H1 (cell line): ENCODE measurements around the gene KCNMA1. TPM values are rescaled to one million over a fixed set of nuclear protein-coding genes. Genes with fewer than 3 reads are reported as not detected.

Source experiments
- CTCF ChIA-PET: fragments of 300-600 bp; sonication (Branson Sonifier 250); formaldehyde crosslinking; loops from one replicate; lab custom pipeline; 2021; ENCODE audit not compliant: partially characterized antibody; lab: Charles Lee
- POLR2A ChIA-PET: fragments of 300-600 bp; sonication (Branson Sonifier 250); formaldehyde crosslinking; loops from one replicate; lab custom pipeline; 2021; ENCODE audit warnings: inconsistent platforms; ENCODE audit not compliant: partially characterized antibody; lab: Charles Lee
- DNase-seq, 2 experiments: peaks; one replicate each; pipeline versions ENCODE4 v3.0.0 to v3.0.0-alpha.2; 2010 to 2022; ENCODE audit warnings: low spot score in 2 of 2, low read depth in 1 of 2, mixed read lengths in 1 of 2
- FAIRE-seq: peaks from 2 replicates; lab custom pipeline; 2011; peaks lifted over from hg19 to GRCh38; lab: Jason Lieb, UNC
- H2AFZ ChIP-seq: 2 replicates; pipeline ENCODE4 v1.8.1; 2012; ENCODE audit warnings: low read length, inconsistent platforms
- H2AK5ac ChIP-seq: 2 replicates; pipeline ENCODE4 v1.6.1; 2013; ENCODE audit warnings: low read depth, low read length
- H2BK120ac ChIP-seq: replicated peaks from 2 replicates; pipeline ENCODE3; 2013; ENCODE audit warnings: low read depth, low read length, inconsistent platforms
- H2BK12ac ChIP-seq: 2 replicates; pipeline ENCODE4 v1.6.1; 2013; ENCODE audit warnings: low read depth, low read length
- H2BK15ac ChIP-seq: 2 replicates; pipeline ENCODE4 v1.6.1; 2013; ENCODE audit warnings: low read length
- H2BK20ac ChIP-seq: 2 replicates; pipeline ENCODE4 v1.6.1; 2013; ENCODE audit warnings: low read length
- H2BK5ac ChIP-seq: 2 replicates; pipeline ENCODE4 v1.6.1; 2013; ENCODE audit warnings: low read depth, low read length
- H3K14ac ChIP-seq: 2 replicates; pipeline ENCODE4 v1.6.1; 2013; ENCODE audit warnings: inconsistent platforms; ENCODE audit not compliant: insufficient read length
- H3K18ac ChIP-seq: 2 replicates; pipeline ENCODE4 v1.6.1; 2013; ENCODE audit warnings: low read length; ENCODE audit errors: extremely low read depth
- H3K23ac ChIP-seq: 2 replicates; pipeline ENCODE4 v1.6.1; 2013; ENCODE audit warnings: inconsistent platforms; ENCODE audit not compliant: insufficient read length
- H3K23me2 ChIP-seq: 2 replicates; pipeline ENCODE4 v1.6.1; 2013; ENCODE audit warnings: low read depth, low read length
- H3K27ac ChIP-seq: 2 replicates; pipeline ENCODE4 v1.6.1; 2011; ENCODE audit warnings: low read depth, low read length, inconsistent platforms
- H3K27me3 ChIP-seq, 4 experiments: replicated peaks in 1 of 4; 1 replicate in 1 of 4; 2 replicates in 3 of 4; pipeline versions ENCODE4 v1.6.1 to v1.8.1; 2011 to 2013; ENCODE audit warnings: low read length in 3 of 4, mild to moderate bottlenecking in 3 of 4, inconsistent platforms in 2 of 4, mixed read lengths in 2 of 4, moderate library complexity in 1 of 4; ENCODE audit not compliant: control insufficient read depth in 3 of 4, insufficient read depth in 3 of 4; ENCODE audit errors: extremely low read depth in 1 of 4
- H3K36me3 ChIP-seq, 4 experiments: 2 replicates each; pipeline versions ENCODE4 v1.6.1 to v1.8.1; 2011 to 2013; ENCODE audit warnings: mild to moderate bottlenecking in 4 of 4, low read length in 3 of 4, moderate library complexity in 2 of 4, control low read depth in 1 of 4, inconsistent platforms in 1 of 4; ENCODE audit not compliant: insufficient read depth in 4 of 4, control insufficient read depth in 2 of 4
- H3K4ac ChIP-seq: replicated peaks from 2 replicates; pipeline ENCODE3; 2013; ENCODE audit warnings: low read length, low read depth, mixed read lengths, inconsistent platforms; ENCODE audit not compliant: insufficient read length
- H3K4me1 ChIP-seq, 4 experiments: replicated peaks in 1 of 4; 1 replicate in 1 of 4; 2 replicates in 3 of 4; pipeline versions ENCODE4 v1.6.1 to v1.8.1; 2011 to 2013; ENCODE audit warnings: low read length in 3 of 4, inconsistent platforms in 2 of 4, mixed read lengths in 1 of 4; ENCODE audit not compliant: insufficient read depth in 4 of 4, control insufficient read depth in 3 of 4
- H3K4me2 ChIP-seq, 2 experiments: 2 replicates each; pipeline versions ENCODE4 v1.6.1 to v1.8.1; 2011 to 2013; ENCODE audit warnings: low read depth in 2 of 2, low read length in 2 of 2, control low read depth in 1 of 2, inconsistent platforms in 1 of 2, mild to moderate bottlenecking in 1 of 2; ENCODE audit not compliant: insufficient read depth in 1 of 2
- H3K4me3 ChIP-seq, 4 experiments: fragments of 200-600, 300-600 bp in 1 of 4; sonication (generic), shearing (Covaris generic), sonication (Bioruptor Twin) in 1 of 4; 2 replicates each; pipeline versions ENCODE4 v1.5.1 to v1.8.1; 2011 to 2016; ENCODE audit warnings: low read length in 4 of 4, low read depth in 3 of 4, control low read depth in 2 of 4, inconsistent platforms in 2 of 4, mild to moderate bottlenecking in 2 of 4, mixed read lengths in 1 of 4, moderate library complexity in 1 of 4; ENCODE audit not compliant: insufficient read depth in 2 of 4; ENCODE audit errors: extremely low read depth in 1 of 4
- H3K56ac ChIP-seq: replicated peaks from 2 replicates; pipeline ENCODE3; 2013; ENCODE audit warnings: low read depth, mild to moderate bottlenecking, mixed read lengths, low read length, inconsistent platforms; ENCODE audit not compliant: insufficient read length
- H3K79me1 ChIP-seq: 2 replicates; pipeline ENCODE4 v1.6.1; 2013; ENCODE audit warnings: low read depth, low read length, control low read depth
- H3K79me2 ChIP-seq, 2 experiments: 2 replicates each; pipeline versions ENCODE4 v1.6.1 to v1.8.1; 2012 to 2013; ENCODE audit warnings: low read length in 2 of 2, mild to moderate bottlenecking in 2 of 2, inconsistent platforms in 1 of 2; ENCODE audit not compliant: insufficient read depth in 2 of 2, control insufficient read depth in 1 of 2
- H3K9ac ChIP-seq, 4 experiments: replicated peaks in 1 of 4; 1 replicate in 1 of 4; 2 replicates in 3 of 4; pipeline versions ENCODE4 v1.6.1 to v1.8.1; 2011 to 2013; ENCODE audit warnings: low read depth in 3 of 4, low read length in 3 of 4, control low read depth in 2 of 4, mild to moderate bottlenecking in 2 of 4, moderate library complexity in 2 of 4, inconsistent platforms in 1 of 4; ENCODE audit errors: extremely low read depth in 1 of 4
- H3K9me3 ChIP-seq, 2 experiments: 2 replicates each; pipeline versions ENCODE4 v1.6.1 to v1.8.1; 2012 to 2013; ENCODE audit warnings: mild to moderate bottlenecking in 2 of 2, moderate library complexity in 2 of 2, control low read depth in 1 of 2, inconsistent platforms in 1 of 2, low read depth in 1 of 2, low read length in 1 of 2, mixed read lengths in 1 of 2; ENCODE audit not compliant: insufficient read depth in 2 of 2
- H4K20me1 ChIP-seq, 2 experiments: replicated peaks in 1 of 2; 2 replicates each; pipeline versions ENCODE3 to v1.8.1; 2011 to 2013; ENCODE audit warnings: inconsistent platforms in 2 of 2, low read length in 2 of 2, mild to moderate bottlenecking in 1 of 2; ENCODE audit not compliant: insufficient read depth in 2 of 2, control insufficient read depth in 1 of 2
- H4K5ac ChIP-seq: 2 replicates; pipeline ENCODE4 v1.6.1; 2013; ENCODE audit warnings: low read length, low read depth, mixed read lengths, inconsistent platforms; ENCODE audit not compliant: insufficient read length
- H4K8ac ChIP-seq: 2 replicates; pipeline ENCODE4 v1.8.0; 2013; ENCODE audit warnings: mild to moderate bottlenecking, moderate library complexity, low read length, inconsistent platforms; ENCODE audit not compliant: insufficient read depth; ENCODE audit errors: extremely low read depth
- H4K91ac ChIP-seq: replicated peaks from 2 replicates; pipeline ENCODE3; 2013; ENCODE audit warnings: low read length, mixed read lengths, inconsistent platforms; ENCODE audit not compliant: insufficient read length
- CHD1 ChIP-seq: IDR thresholded peaks from 2 replicates; pipeline ENCODE4 v1.6.1; 2012; ENCODE audit warnings: low read depth, low read length, improper control_type of control experiment
- KDM5A ChIP-seq: fragments of 200-600 bp; IDR thresholded peaks from 2 replicates; pipeline ENCODE4 v1.7.1; 2012; ENCODE audit warnings: mild to moderate bottlenecking, low read length, inconsistent platforms, mixed read lengths
- POLR2AphosphoS5 ChIP-seq: IDR thresholded peaks from 2 replicates; pipeline ENCODE4 v1.6.1; 2011; ENCODE audit warnings: low read depth, low read length
- WGBS, 2 experiments: shearing (Covaris generic) in 1 of 2; methylation state at CpG; one replicate each; pipeline versions ENCODE4 v1.1.6 to v1.1.7; 2013 to 2015; ENCODE audit warnings: low lambda C conversion rate in 2 of 2, mixed read lengths in 2 of 2, inconsistent platforms in 1 of 2, low coverage in 1 of 2, missing lambda C conversion rate in 1 of 2; ENCODE audit not compliant: insufficient replicate concordance in 2 of 2, insufficient coverage in 1 of 2, insufficient read length in 1 of 2; ENCODE audit errors: extremely low coverage in 1 of 2, missing lambda C conversion rate in 1 of 2; 5-methylcytosine and 5-hydroxymethylcytosine counted together
- polyA plus RNA-seq, 7 experiments: library from polyadenylated mRNA; depleted of rRNA in 3 of 7; stranded (reverse) in 5 of 7; unstranded in 2 of 7; fragments of >200 nt in 5 of 7; fragments of 200-250 nt in 2 of 7; gene quantifications; 1 replicate in 5 of 7; 2 replicates in 1 of 7; 4 replicates in 1 of 7; pipeline versions ENCODE4 v1.2.1 to v1.2.3, GENCODE V29; 2011 to 2013; ENCODE audit warnings: missing spikeins in 2 of 7, mixed read lengths in 2 of 7
- total RNA-seq: library from RNA; stranded (reverse); fragmentation: NEBNext Ultra II Directional; extraction: Animal tissue kit (Norgen Biotek cat#: 25700); gene quantifications from 2 replicates; pipeline ENCODE4 v1.2.1, GENCODE V29; 2021
- TF ChIP-seq, protein P1 (sequence below): IDR thresholded peaks from 2 replicates; pipeline ENCODE4 v1.6.1; 2012; ENCODE audit warnings: low read length, inconsistent platforms
- TF ChIP-seq, protein P2 (sequence below): IDR thresholded peaks from 2 replicates; pipeline ENCODE4 v1.6.1; 2011; ENCODE audit warnings: low read depth, mild to moderate bottlenecking, low read length; ENCODE audit not compliant: insufficient read depth

Gene KCNMA1
- total and polyA plus RNA-seq, 2 of the 8 experiments (the other 6 are each of a cell fraction or from before 2014, with no cell fraction given) = 10.2 to 11.1 TPM

DNA sequence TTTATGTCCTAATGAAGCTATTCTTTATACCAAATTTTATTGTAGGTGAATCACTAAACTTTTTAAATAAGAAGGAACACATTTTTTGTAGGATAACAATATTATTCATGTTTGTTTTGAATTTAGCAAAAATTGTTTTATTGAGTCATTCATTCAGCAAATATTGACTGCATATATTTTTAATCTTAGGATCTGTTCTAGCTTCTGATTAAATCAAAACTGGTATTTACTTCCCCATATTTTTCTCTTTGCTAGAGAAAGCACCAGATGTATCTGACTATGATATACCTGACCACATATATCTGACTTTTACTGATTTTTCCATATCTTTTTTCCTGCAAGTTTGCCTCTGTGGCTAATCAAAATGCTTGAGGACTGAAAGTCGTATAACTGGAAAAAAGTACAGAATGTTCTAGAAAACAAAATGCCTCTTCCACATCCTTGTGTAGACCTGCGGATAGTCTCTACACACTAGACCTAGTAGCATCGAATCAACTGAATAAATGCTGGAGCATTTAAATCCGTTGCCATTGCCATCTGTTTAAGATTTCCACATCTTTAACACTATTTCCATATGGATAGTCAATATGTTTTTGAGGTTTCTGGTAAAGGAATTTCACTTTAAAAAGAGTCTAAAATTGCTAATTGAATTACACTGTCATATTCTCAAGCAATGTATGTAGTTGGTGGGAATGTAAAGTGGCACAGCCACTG, 594.7 kb downstream of the KCNMA1 start:
- POLR2A ChIA-PET = no interaction called here
- FAIRE-seq = no peak
- no peak overlapping the region for H2BK20ac ChIP-seq

More for the DNA sequence above, 594.7 kb downstream of the KCNMA1 start:
- no peak overlapping the region for H4K91ac ChIP-seq
- CTCF ChIA-PET = interaction anchor here (1.4 kb wide), 1 partner anchor 68 kb away, joined by 6 read pairs; no protein-coding TSS in a partner anchor
- no peak overlapping the region for H4K8ac ChIP-seq
- TF ChIP-seq, protein P1, sequence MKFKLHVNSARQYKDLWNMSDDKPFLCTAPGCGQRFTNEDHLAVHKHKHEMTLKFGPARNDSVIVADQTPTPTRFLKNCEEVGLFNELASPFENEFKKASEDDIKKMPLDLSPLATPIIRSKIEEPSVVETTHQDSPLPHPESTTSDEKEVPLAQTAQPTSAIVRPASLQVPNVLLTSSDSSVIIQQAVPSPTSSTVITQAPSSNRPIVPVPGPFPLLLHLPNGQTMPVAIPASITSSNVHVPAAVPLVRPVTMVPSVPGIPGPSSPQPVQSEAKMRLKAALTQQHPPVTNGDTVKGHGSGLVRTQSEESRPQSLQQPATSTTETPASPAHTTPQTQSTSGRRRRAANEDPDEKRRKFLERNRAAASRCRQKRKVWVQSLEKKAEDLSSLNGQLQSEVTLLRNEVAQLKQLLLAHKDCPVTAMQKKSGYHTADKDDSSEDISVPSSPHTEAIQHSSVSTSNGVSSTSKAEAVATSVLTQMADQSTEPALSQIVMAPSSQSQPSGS = no peak
- TF ChIP-seq KDM5A (no peak), POLR2AphosphoS5 (no peak), CHD1 (no peak)
- TF ChIP-seq, protein P2, sequence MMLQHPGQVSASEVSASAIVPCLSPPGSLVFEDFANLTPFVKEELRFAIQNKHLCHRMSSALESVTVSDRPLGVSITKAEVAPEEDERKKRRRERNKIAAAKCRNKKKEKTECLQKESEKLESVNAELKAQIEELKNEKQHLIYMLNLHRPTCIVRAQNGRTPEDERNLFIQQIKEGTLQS = no peak
- TF ChIP-seq, all 59 proteins: peak for 0
- no peaks in the 10 kb centered on the region for H3K79me2 ChIP-seq
- no peak overlapping the region for H2BK120ac ChIP-seq
- H3K23me2 ChIP-seq = no peaks in the 10 kb centered on the region
- no peaks in the 10 kb centered on the region for H3K9me3 ChIP-seq
- no peak overlapping the region for H4K5ac ChIP-seq
- no peak overlapping the region for H3K18ac ChIP-seq
- H2AK5ac ChIP-seq = no peak overlapping the region
- no peak overlapping the region for H3K27ac ChIP-seq
- no peak overlapping the region for H3K4me3 ChIP-seq
- H2BK12ac ChIP-seq = no peak overlapping the region
- H2AFZ ChIP-seq = no peak overlapping the region
- DNase-seq = no peak
- H2BK5ac ChIP-seq = no peak overlapping the region
- no peaks in the 10 kb centered on the region for H3K79me1 ChIP-seq
- H3K23ac ChIP-seq = no peak overlapping the region
- no peaks in the 10 kb centered on the region for H4K20me1 ChIP-seq
- H2BK15ac ChIP-seq = no peak overlapping the region
- no peak overlapping the region for H3K9ac ChIP-seq
- H3K27me3 ChIP-seq = no peaks in the 10 kb centered on the region; a peak in 2 of 7 replicates
- H3K4ac ChIP-seq = no peak overlapping the region
- no peak overlapping the region for H3K56ac ChIP-seq
- H3K4me1 ChIP-seq = peaks cover 0 to 4% (median 2%) of the 10 kb centered on the region in 4 experiments; a peak in 3 of 7 replicates
- H3K4me2 ChIP-seq = no peak overlapping the region
- no peaks in the 10 kb centered on the region for H3K36me3 ChIP-seq
- WGBS, 2 experiments = 88% methylated on average over 4 of the region's 4 CpGs; no CpG with 5 or more reads in 1 of the 2 experiments
- no peak overlapping the region for H3K14ac ChIP-seq
